Measurements from ENCODE around the gene RHBDD1.

- TF ChIP-seq CTCF (IDR thresholded peaks at IDR 0.05), result no peak
- TF ChIP-seq IRF3 (IDR thresholded peaks at IDR 0.05; ENCODE audit: low read depth, low read length), result no peak
- no peak for TF ChIP-seq SIN3A (IDR thresholded peaks at IDR 0.05; ENCODE audit: borderline replicate concordance, low read depth, low read length)
- TF ChIP-seq MXI1 (IDR thresholded peaks at IDR 0.05; ENCODE audit: low read depth, low read length), result no peak
- no peak for TF ChIP-seq CHD2 (IDR thresholded peaks at IDR 0.05; ENCODE audit: low read length, partially characterized antibody)
These were observed 74.0 kb downstream of the RHBDD1 start for GRCh38 chr2:226909836-226910235.

Data from SK-N-SH (cell line).